Astrocyte of the spinal cord (primary cell): ENCODE results near the gene SP3.
A peak's percentile ranks its signal among the peaks of the same experiment; 100 is the strongest.

Experiments
- DNase-seq: peaks from one replicate; pipeline ENCODE4 v3.0.0; 2011; ENCODE audit warnings: low read depth, low spot score
- H3K4me3 ChIP-seq: 2 replicates; pipeline ENCODE4 v1.5.1; 2011; ENCODE audit warnings: low read depth, mild to moderate bottlenecking, low read length, moderate library complexity
- in situ Hi-C: cut with HindIII; loops from 2 replicates; pipeline ENCODE4 v1.10.0; 2017; ENCODE audit warnings: low sequenced_read_pairs
- TF ChIP-seq, protein P1 (sequence below): IDR thresholded peaks from 2 replicates; pipeline ENCODE4 v1.5.1; 2012; ENCODE audit warnings: low read depth, mild to moderate bottlenecking, low read length, inconsistent platforms

Gene SP3

DNA sequence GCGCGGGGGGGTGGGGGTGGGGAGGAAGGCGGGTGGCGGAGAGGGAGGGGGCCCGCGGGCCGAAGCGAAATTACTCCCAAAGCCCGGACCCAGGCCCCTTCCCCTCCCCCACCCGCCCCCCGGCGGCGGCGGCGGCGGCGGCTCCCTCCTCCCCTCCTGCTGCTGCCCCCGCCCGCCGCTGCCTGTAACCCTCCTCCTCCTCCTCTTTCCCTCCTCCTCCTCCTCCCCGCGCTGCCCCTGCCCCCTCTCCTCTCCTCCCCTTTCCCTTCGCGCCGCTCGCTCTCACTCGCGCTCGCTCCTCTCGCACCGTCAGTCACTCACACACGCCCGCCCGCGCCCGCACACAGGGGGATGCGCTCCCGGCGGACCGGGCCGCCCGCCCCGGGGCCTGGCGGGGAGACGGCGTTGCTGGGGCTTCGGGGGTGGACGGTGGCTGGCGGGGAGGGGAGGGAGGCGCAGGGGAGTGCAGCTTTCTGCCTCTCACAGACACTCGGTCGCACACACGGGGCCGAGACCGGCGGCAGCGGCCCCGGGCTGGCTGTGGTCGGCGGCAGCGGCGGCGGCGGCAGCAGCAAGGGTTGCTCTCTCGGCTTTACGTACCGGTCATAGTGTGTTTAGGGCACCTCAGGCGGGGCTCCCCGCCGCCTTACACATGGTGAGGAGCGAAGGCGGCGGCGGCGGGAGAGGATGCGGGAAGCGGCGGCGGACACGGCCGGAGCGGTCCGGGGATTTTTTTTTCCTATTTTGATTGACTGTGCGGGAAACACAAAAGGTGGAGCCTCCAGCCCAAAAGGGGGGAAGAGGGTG, 405 bp downstream of the SP3 start:
- DNase-seq, result peak; percentile 87
- TF ChIP-seq, protein P1, sequence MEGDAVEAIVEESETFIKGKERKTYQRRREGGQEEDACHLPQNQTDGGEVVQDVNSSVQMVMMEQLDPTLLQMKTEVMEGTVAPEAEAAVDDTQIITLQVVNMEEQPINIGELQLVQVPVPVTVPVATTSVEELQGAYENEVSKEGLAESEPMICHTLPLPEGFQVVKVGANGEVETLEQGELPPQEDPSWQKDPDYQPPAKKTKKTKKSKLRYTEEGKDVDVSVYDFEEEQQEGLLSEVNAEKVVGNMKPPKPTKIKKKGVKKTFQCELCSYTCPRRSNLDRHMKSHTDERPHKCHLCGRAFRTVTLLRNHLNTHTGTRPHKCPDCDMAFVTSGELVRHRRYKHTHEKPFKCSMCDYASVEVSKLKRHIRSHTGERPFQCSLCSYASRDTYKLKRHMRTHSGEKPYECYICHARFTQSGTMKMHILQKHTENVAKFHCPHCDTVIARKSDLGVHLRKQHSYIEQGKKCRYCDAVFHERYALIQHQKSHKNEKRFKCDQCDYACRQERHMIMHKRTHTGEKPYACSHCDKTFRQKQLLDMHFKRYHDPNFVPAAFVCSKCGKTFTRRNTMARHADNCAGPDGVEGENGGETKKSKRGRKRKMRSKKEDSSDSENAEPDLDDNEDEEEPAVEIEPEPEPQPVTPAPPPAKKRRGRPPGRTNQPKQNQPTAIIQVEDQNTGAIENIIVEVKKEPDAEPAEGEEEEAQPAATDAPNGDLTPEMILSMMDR, result no peak
- in situ Hi-C loops, result no loop called here
- peak overlapping the region; percentile 73 for H3K4me3 ChIP-seq

DNA sequence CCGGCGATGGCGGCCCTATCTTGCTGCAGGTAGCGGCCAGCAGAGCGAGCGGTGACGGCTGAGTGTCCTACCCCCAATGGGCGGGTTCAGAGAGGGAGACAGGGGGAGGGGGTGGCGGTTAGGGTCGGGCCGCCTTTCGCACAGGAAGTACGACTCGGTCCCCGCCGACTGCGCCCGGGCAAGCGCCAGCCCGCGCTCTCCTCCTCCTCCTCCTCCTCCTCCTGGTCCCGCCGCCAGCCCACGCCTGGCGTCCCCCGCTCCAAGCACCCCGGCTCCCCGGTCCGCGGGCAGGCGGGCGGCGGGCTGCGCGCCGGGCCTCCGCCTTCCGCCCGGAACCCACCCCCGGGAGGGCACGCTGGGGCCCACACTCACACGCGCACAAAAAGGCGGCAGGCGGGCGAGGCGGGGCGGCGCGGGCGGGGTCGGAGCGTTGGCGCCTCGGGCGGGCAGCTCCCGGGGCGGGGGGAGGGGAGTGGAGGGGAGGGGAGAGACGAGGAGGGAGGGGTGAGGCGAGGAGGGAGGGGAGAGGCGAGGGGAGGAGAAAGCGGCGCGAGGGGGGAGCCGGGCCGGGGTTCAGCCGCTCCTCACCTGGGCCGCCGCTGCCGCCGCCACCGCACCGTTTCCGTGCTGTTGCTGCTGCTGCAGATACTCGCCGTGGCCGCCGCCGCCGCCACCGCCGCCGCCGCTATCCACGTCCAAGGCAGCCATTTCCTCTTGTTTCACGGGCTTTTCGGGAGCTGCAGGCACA, 1.2 kb downstream of the SP3 start:
- in situ Hi-C loops, result no loop called here
- peak overlapping the region; percentile 73 for H3K4me3 ChIP-seq
- DNase-seq, result peak; percentile 88
- TF ChIP-seq, protein P1, result no peak

DNA sequence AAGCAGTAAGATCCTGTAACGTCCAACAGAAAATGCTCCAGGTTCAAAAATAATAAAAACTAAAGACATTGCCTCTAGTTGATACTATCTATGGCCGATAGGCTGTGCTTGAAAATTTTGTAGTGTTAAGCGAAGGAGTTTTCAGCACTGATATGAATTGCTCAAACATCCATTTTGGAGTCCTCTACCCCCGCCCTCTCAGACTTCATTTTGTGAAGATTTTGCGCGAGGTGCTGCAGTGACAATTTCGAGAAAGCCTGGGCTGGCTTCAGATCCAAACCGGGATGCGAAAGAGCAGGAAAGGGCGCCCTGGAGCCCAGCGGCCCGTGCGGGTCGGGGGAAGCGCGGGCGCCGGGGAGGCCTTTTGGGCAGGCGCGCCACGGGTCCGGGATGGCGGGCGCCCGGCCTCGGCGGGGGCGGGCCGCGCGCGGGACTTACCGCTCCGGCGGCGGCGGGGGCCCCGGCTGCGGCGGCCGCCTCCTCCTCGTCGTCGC, 1.8 kb downstream of the SP3 start:
- in situ Hi-C loops, result no loop called here
- TF ChIP-seq, protein P1, result peak; percentile 24
- peak overlapping the region; percentile 73 for H3K4me3 ChIP-seq
- peak; percentile 79 for DNase-seq

DNA sequence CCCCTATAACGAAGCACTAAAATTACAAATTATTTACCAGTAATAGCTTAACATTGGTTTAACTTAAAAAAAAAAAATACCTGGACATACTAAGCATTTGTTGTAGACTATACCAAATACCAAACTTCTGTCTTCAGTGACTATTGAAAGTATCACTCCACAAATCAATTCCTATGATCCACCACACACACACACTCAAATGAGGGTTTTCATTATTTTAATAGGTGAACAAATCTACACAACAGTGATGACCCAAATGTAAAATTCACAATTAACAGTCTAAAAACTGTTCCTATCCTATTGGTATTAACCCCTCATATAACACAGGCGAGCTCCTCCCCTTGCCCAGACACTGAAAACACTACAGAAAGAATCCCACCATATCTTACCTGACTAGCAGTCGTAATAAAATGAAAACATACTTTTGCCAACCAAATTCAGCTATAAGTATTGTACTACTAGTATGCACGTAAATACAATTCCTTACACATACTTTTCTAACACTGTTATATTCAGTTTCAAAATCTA, 2.5 kb downstream of the SP3 start:
- in situ Hi-C loops, result no loop called here
- no peak for DNase-seq
- TF ChIP-seq, protein P1, result no peak

DNA sequence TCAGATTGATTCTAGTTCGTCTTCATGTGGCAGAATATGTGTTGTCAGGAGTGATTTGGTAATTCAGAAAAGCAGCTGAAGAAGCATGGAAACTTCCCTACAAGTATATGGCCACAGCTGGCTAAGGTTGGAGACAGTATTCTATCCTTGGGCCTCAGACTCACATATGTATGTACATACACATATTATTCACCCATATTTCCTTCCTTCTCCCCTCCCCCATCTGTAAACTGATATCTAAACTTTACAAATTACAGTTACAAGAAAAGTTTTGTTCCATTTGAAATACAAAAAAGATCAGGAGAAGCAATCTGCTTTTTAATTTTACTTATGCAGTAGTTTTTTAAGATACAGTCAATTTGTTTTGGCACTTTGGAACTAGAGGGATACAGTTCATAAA, 3.1 kb downstream of the SP3 start:
- TF ChIP-seq, protein P1, result no peak
- DNase-seq, result no peak
- in situ Hi-C loops, result no loop called here
- peak overlapping the region; percentile 73 for H3K4me3 ChIP-seq

More for the DNA sequence above, 2.5 kb downstream of the SP3 start:
- H3K4me3 ChIP-seq, result peak overlapping the region; percentile 73

DNA sequence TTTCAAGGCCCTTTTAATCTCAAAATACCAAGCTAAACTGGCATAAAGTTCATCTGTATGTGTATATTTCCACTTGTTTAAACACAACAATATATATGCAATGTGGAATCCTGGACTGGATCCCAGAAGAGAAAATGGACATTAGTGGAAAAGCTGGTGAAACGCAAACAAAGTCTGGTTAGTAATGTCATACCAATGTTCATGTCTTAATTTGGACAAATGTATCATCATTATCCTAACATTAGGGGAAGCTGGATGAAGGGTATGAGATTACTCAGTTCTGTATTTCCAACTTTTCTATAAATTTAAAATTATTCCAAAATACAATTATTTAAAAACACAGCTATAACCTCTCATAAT, 3.8 kb downstream of the SP3 start:
- no peak overlapping the region for H3K4me3 ChIP-seq
- in situ Hi-C loops, result no loop called here
- DNase-seq, result peak; percentile 25
- TF ChIP-seq, protein P1, result no peak
